HG02588 (cell line): ENCODE measurements around the gene EEFSEC.

Experiments used
- ATAC-seq: cut with Tn5 transposase; IDR thresholded peaks from one replicate; pipeline ENCODE4 v1.9.1; 2021; ENCODE audit warnings: mild to moderate bottlenecking, moderate library complexity; ENCODE audit not compliant: unreplicated experiment

Gene EEFSEC

GRCh38 chr3:128455786-128456748 lies 302.8 kb downstream of the EEFSEC start:
- no peak for ATAC-seq

DNA sequence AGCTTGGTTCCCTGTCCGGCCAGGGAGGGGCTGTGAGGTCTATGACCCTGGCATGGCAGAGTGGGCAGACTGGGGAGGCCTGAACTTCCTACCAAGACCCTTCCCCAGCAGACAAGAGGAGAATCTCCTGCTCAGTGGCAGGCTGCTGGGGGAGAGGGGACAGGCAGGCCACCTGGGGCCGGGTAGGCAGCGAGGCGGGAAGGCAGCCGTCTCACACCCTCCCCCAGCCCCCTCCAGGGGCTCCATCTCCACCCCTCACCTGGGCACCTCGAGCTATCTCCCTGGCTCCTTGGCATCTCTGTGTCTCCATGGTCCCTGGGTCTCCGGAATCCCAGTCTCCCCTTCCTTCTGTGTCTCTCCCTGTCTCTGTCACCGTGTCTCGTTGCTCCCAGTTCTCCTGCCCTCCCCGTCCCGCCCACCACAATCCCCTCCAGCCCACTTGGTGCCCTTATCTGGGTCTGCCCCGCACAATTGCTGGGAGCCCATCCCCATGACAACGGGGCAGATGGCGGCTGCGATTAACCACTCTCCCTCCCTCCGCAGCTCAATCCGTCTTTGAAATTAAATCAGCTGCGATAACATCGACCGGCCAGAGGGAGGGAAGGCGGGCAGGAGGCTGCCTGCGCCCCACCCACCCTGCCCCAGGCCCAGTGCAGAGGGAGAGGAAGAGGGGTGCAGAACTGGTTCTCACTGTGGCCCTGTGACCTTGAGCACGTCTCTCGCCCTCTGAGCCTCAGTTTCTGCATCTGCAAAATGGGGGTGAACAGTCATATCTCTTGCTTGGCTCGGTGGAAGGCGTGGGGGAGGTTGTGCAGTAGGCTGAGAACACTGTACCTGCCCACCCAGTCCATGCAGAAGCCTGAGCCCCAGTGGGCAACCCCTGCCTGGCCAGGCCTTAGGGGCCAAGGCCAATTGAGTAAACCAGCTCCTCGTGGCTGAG lies 303.8 kb downstream of the EEFSEC start:
- no peak for ATAC-seq

- no peak for ATAC-seq
Measured at GRCh38 chr3:128457937-128458336, 304.7 kb downstream of the EEFSEC start.
